AG09309 (cell line): ENCODE measurements around the gene TLR3.

Source experiments
- DNase-seq: peaks from one replicate; pipeline ENCODE4 v3.0.0-alpha.2; 2010; ENCODE audit warnings: low read depth
- H3K4me3 ChIP-seq: 2 replicates; pipeline ENCODE4 v1.5.1; 2011; ENCODE audit warnings: mild to moderate bottlenecking, low read depth, low read length, moderate library complexity; ENCODE audit not compliant: control insufficient read depth
- TF ChIP-seq, protein P1 (sequence below): IDR thresholded peaks from 2 replicates; pipeline ENCODE4 v1.5.1; 2011; ENCODE audit warnings: mild to moderate bottlenecking, low read depth, low read length, inconsistent platforms; ENCODE audit not compliant: insufficient read depth, control insufficient read depth; ENCODE audit errors: missing control alignments

The TLR3 gene

DNA sequence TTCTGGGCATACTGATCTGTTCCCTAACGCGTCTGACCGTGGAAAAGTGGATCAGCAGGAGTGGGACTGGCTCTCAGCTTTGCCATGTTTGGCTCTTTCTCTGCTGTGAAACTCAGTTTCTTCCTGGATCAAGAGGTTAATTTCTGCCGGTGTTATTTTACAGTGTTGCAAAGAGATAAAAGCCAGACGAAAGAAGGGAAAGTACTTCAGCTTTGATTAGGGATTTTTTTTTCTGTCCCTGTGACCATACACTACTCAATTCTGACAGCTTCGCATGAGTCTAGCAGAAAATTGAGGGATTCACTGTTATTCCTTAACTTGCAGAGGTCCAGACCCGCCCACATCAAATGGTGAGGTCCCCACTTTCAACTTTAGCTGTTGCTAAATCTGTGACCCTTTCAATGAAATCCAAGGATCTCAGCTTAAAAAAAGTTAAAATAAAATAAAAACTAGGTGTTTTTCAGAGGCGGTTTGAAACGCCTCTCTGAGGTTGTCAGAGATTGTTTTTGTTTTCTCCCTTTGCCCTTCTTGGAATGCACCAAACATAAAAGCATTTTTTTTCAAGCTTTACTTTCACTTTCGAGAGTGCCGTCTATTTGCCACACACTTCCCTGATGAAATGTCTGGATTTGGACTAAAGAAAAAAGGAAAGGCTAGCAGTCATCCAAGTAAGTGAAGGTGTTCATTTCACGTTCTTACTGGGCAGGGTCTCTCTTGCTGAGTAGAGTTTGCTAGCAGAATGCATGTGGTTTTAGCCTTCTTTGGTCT, at the start of gene TLR3:
TLR3 (plus strand) TSS at position 576 of the 768 bp plus-strand sequence. CDS start 7,464 bp downstream, outside the sequence.
- DNase-seq, result no peak
- H3K4me3 ChIP-seq, result peak within 1 kb of the TSS; percentile 46
- TF ChIP-seq, protein P1, sequence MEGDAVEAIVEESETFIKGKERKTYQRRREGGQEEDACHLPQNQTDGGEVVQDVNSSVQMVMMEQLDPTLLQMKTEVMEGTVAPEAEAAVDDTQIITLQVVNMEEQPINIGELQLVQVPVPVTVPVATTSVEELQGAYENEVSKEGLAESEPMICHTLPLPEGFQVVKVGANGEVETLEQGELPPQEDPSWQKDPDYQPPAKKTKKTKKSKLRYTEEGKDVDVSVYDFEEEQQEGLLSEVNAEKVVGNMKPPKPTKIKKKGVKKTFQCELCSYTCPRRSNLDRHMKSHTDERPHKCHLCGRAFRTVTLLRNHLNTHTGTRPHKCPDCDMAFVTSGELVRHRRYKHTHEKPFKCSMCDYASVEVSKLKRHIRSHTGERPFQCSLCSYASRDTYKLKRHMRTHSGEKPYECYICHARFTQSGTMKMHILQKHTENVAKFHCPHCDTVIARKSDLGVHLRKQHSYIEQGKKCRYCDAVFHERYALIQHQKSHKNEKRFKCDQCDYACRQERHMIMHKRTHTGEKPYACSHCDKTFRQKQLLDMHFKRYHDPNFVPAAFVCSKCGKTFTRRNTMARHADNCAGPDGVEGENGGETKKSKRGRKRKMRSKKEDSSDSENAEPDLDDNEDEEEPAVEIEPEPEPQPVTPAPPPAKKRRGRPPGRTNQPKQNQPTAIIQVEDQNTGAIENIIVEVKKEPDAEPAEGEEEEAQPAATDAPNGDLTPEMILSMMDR, result no peak

GRCh38 chr4:186019269-186019668, 49.7 kb upstream of the TLR3 start:
- no peak for DNase-seq
- no peak overlapping the region for H3K4me3 ChIP-seq
- TF ChIP-seq, protein P1, result no peak

GRCh38 chr4:186020106-186020792, 48.7 kb upstream of the TLR3 start:
- DNase-seq, result no peak
- TF ChIP-seq, protein P1, result no peak
- no peak overlapping the region for H3K4me3 ChIP-seq

- DNase-seq, result no peak
- TF ChIP-seq, protein P1, result no peak
- H3K4me3 ChIP-seq, result no peak overlapping the region
Observed at GRCh38 chr4:186020793-186021407, 48.1 kb upstream of the TLR3 start.

- DNase-seq, result no peak
Observed at GRCh38 chr4:186021461-186022167, 47.3 kb upstream of the TLR3 start.

DNA sequence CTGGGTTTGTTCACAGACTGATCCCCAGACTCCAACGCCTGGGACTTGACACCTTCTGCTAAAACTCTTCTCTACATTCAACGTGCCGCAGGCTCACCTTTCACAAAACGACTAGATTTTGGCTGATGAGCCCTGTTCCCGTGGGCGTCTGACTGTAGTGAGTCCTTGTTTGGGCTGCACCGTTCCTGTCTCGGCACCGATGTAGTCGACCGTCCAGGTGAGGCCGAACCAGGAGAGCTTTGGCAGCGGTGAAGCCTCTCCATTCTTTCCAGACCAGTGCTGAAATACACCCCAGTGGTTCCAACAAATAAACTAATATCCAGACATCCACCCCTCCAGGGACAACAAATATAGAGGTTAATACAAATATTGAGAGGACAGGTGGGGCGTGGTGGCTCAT, 45.0 kb upstream of the TLR3 start:
- no peak overlapping the region for H3K4me3 ChIP-seq
- TF ChIP-seq, protein P1, result no peak
- no peak for DNase-seq

More at GRCh38 chr4:186021461-186022167, 47.3 kb upstream of the TLR3 start:
- TF ChIP-seq, protein P1, result peak; percentile 98
- H3K4me3 ChIP-seq, result no peak overlapping the region
